Stomach smooth muscle (tissue), 2 donors: Measurements from ENCODE around the gene UAP1L1.
"Not testable (repeated sequence)": the region's sequence is repeated elsewhere in the genome, so short reads cannot be mapped to it uniquely, and the experiment has no call there.

Experiments used
- H3K27ac ChIP-seq: one replicate; pipeline ENCODE4 v1.7.0; 2013; ENCODE audit warnings: mild to moderate bottlenecking, low read length, inconsistent platforms
- H3K27me3 ChIP-seq, 2 donors: one replicate each; pipeline ENCODE4 v1.7.0; 2013; ENCODE audit warnings: low read length in 2 of 2; ENCODE audit not compliant: insufficient read depth in 2 of 2, control insufficient read depth in 1 of 2
- H3K36me3 ChIP-seq, 2 donors: one replicate each; pipeline ENCODE4 v1.7.0; 2013; ENCODE audit warnings: low read length in 2 of 2; ENCODE audit not compliant: control insufficient read depth in 2 of 2, insufficient read depth in 2 of 2
- H3K4me1 ChIP-seq: one replicate; pipeline ENCODE4 v1.7.0; 2013; ENCODE audit warnings: low read length; ENCODE audit not compliant: control insufficient read depth, insufficient read depth
- H3K4me3 ChIP-seq, 2 donors: one replicate each; pipeline ENCODE4 v1.7.0; 2013; ENCODE audit warnings: low read length in 2 of 2
- H3K9ac ChIP-seq, 2 donors: one replicate each; pipeline ENCODE4 v1.7.0; 2013; ENCODE audit warnings: low read length in 2 of 2, mild to moderate bottlenecking in 1 of 2
- H3K9me3 ChIP-seq, 2 donors: one replicate each; pipeline ENCODE4 v1.7.0; 2013; ENCODE audit warnings: low read length in 2 of 2; ENCODE audit not compliant: control insufficient read depth in 2 of 2
- donor health status: healthy.
- donor health status: Pancreatic carcinoma.

The UAP1L1 gene

DNA sequence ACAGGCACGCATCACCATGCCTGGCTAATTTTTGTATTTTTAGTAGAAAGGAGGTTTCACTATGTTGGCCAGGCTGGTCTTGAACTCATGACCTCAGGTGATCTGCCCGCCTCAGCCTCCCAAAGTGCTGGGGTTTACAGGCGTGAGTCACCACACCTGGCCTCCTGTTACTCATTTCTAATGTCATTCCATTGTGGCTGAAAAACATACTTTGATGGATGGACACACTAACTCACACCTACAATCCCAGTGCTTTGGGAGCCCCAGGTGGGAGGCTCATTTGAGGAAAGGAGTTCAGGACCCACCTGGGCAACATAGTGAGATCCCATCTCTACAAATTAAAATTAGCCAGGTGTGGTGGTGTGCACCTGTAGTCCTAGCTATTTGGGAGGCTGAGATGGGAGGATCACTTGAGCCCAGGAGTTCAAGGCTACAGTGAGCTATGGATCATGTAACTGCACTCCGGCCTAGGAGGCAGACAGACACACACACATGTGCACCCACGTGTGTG is 46.7 kb downstream of the UAP1L1 start:
- H3K4me1 ChIP-seq, result peaks cover 11% of the 10 kb centered on the region
- not testable (repeated sequence) for H3K27me3 ChIP-seq, H3K27ac ChIP-seq, H3K4me3 ChIP-seq, H3K9me3 ChIP-seq, H3K36me3 ChIP-seq, H3K9ac ChIP-seq

DNA sequence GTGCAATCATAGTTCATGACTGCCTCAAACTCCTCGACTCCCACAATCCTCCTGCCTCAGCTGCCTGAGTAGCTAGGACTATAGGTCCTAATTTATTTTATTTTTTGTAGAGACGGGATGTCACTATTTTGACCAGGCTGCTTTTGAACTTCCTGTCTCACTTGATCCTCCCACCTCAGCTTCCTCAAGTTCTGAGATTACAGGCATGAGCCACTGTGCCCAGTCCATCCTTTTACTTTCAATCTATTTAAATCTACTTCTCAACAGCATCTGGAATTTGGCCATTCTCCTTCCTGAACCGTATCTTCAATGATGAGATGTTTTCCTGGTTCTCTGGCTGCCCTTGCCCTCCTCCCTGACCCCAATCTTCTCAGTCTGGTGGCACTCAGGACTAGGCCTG is 49.5 kb downstream of the UAP1L1 start:
- Histone ChIP-seq H3K4me1 (peaks cover 17% of the 10 kb centered on the region), H3K4me3 (no peak overlapping the region), H3K9me3 (peaks cover 0 to 3% of the 10 kb centered on the region in 2 donors), H3K36me3 (no peaks in the 10 kb centered on the region), H3K27me3 (peaks cover 0 to 4% of the 10 kb centered on the region in 2 donors), H3K9ac (no peak overlapping the region), H3K27ac (no peak overlapping the region)

DNA sequence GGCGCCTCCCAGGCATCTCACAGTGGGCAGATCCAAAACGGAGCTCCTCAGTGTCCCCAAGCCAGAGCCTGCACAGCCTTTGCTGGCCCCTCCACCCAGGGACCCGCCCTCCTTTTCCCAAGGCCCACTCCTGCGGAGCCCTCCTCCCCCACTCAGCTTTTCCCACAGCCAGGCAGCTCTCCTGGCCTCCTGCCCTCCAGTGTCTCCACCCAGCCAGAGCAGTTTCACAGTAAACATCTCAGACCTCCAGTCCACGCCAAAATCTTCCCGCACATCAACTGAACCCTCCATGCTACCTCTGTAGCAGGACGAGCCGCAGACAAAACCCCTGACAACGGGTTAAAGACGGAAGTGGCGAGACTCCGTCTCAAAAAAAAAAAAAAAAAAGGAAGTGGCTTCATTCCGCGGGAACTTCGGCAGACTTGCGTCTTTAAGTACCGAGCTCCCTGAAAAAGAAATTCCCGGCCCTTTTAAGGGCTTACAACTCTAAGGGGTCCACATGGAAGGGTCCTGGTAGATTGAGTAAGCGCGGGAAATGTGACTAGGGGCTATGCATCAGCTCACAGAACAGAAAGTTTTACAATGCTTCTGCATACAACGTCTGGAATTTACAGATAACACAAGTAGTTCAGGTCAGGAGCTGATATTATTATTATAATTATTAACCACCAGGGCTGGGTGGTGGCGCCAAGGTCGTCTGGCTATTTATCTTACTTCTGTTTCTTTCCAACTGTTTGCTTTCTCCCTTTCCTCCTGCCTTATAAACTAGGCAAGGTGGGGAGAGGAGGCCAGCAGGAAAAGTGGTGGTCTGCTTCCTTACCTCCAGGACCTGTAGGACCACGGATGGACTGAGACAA is 50.2 kb downstream of the UAP1L1 start:
- peak overlapping the region in 1 of 2 donors; percentile 35 for H3K4me3 ChIP-seq
- no peak overlapping the region for H3K9ac ChIP-seq
- H3K4me1 ChIP-seq, result peaks cover 17% of the 10 kb centered on the region
- peaks cover 0 to 3% of the 10 kb centered on the region in 2 donors for H3K9me3 ChIP-seq
- no peaks in the 10 kb centered on the region for H3K36me3 ChIP-seq
- no peak overlapping the region for H3K27ac ChIP-seq
- peaks cover 0 to 4% of the 10 kb centered on the region in 2 donors for H3K27me3 ChIP-seq

DNA sequence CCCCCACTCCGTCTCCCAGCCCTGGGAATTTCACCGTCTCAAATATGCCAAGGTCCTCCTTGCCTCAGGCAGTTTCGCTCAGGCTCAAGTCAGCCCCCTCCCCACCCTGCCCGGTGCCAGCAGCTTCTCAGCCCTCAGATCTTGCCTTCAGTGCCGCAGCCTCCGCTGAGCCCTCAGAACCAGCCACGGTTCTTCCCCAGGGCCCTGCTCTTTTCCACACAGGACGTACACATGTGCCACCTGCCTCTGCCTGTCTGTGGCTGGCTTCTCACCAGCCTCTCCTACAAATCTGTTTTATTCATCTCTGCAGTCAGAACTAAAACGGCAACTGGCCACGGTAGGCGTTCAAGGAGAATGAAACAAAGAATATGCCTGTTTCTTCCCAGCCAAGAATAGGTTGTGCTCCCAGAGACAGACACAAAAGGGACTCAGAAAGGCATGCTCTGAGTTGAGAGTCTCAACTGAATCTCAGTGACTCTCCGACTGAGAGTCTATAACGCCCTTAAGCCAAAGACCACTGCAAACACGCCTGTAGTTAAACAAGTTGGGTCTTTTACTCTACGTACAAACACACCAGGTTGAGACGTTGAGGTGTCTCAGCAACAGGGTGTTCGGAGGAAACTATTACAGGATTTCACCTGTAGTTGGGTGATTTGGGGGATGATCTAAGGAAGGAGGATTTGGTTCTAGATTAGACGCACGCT is 51.0 kb downstream of the UAP1L1 start:
- Histone ChIP-seq H3K9ac (no peak overlapping the region), H3K27me3 (peaks cover 0 to 4% of the 10 kb centered on the region in 2 donors), H3K9me3 (peaks cover 0 to 3% of the 10 kb centered on the region in 2 donors), H3K4me1 (peaks cover 17% of the 10 kb centered on the region), H3K4me3 (peak overlapping the region; percentile 64 to 76), H3K27ac (no peak overlapping the region), H3K36me3 (no peaks in the 10 kb centered on the region)

DNA sequence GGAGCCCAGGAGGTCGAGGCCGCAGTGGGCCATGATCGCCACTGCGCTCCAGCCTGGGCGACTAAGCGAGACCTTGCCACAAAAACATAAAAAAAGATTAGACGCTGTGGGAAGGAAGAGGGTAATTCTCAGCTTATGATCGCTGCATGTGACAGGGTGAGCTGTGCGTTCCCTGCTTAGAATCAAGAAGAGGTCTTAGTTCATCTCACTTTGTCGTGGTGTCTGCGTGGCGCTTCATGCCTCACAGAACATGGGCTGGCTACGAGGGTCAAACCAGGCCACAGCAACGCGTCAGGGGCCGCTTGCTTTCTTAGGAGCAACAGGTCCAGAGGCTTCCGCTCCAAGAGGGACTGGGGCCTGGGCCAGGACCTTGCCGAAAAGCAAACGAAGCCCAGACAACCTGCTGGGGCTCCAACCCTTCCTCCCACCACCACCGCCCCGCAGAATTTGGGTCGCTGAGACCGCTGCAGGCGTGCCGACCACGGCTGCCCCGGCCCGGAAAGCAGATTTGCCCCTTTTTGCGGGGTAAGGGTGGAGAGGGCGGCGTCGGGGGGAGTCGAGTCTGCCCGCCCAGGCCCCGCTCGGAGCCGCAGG is 51.6 kb downstream of the UAP1L1 start:
- H3K4me3 ChIP-seq, result peak overlapping the region; percentile 64 to 76
- peak overlapping the region; percentile 47 to 50 for H3K9ac ChIP-seq
- H3K36me3 ChIP-seq, result no peaks in the 10 kb centered on the region
- peak overlapping the region; percentile 6 for H3K27ac ChIP-seq
- peaks cover 17% of the 10 kb centered on the region for H3K4me1 ChIP-seq
- H3K27me3 ChIP-seq, result peaks cover 0 to 4% of the 10 kb centered on the region in 2 donors
- H3K9me3 ChIP-seq, result peaks cover 0 to 3% of the 10 kb centered on the region in 2 donors

DNA sequence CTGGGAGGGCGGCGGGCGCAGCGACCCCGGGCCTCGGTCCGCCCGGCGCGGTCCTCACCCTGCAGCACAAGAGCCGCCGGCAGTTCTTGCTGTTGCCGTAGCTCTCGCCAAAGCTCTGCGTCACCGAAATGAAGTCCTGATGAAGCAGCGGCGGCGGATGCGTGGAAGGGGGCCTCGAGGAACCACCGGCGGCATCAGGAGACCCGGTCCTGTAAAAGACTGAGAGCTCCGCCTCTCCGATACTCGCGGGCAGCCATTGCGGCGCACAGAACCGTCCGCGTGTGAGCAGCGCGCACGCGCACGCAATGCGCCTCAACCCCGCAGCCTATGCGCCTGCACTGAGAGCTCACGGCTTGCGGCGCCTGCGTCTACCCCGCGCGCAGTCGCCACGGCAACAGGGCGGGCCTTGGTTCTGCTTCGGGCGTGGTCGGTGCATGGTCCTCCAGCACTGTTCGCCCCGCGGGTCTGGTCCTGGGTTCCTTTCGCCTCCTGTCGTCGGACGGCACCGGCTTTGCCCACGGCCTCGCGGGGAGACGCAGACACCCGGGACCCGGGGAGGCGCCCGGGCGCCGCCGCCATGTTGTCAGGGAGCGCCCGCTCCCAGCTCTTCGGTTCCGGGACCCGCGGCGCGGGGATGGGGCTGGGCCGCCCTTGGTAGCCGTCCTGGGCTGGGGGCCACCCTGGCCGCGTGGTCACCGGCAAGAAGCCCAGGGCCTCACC is 52.3 kb downstream of the UAP1L1 start:
- H3K4me1 ChIP-seq, result peaks cover 17% of the 10 kb centered on the region
- H3K27ac ChIP-seq, result peak overlapping the region; percentile 6
- peaks cover 0 to 4% of the 10 kb centered on the region in 2 donors for H3K27me3 ChIP-seq
- H3K4me3 ChIP-seq, result peak overlapping the region; percentile 64 to 76
- H3K36me3 ChIP-seq, result no peaks in the 10 kb centered on the region
- H3K9ac ChIP-seq, result peak overlapping the region; percentile 47 to 50
- H3K9me3 ChIP-seq, result peaks cover 0 to 3% of the 10 kb centered on the region in 2 donors

DNA sequence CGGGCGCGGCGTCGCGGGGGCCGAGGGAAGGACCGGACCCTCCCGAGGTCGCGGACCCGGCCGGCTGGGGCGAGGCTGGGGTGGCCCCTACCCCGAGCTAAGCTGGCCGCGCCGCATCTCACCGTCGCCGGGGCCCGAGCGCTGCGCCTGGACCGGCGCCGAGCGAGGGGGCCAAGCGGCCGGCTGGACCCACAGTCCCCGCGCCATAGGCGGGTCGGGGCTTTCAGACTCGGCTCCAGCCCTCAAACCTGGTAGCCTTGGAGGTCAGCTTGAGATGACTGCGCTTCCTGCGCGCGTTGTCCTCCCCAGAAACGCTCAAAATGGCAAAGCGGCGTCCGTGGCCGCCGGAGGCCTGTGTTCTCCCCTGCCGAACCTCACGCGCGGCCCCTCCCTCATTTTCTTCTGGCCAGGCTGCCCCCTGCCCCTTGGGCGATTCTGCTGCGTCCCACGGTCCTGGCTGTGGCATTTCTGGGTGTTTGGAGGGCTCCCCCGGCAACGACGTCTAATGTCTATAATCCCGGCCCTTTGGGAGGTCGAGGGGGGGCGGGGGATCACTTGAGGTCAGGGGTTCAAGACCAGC is 52.9 kb downstream of the UAP1L1 start:
- no peak overlapping the region for H3K9ac ChIP-seq
- peaks cover 0 to 4% of the 10 kb centered on the region in 2 donors for H3K27me3 ChIP-seq

More for the DNA sequence above, 52.9 kb downstream of the UAP1L1 start:
- Histone ChIP-seq H3K4me3 (peak overlapping the region; percentile 64 to 76), H3K36me3 (no peaks in the 10 kb centered on the region), H3K4me1 (peaks cover 17% of the 10 kb centered on the region), H3K27ac (no peak overlapping the region), H3K9me3 (peaks cover 0 to 3% of the 10 kb centered on the region in 2 donors)
